ENCODE measurements around the gene COA5. TPM values are rescaled to one million over a fixed set of nuclear protein-coding genes. Genes with fewer than 3 reads are reported as not detected.
A peak's percentile ranks its signal among the peaks of the same experiment; 100 is the strongest.

COA5 gene
- total and polyA plus RNA-seq, 7 donors: 22.5 to 58.5 (median 33.2) TPM

DNA sequence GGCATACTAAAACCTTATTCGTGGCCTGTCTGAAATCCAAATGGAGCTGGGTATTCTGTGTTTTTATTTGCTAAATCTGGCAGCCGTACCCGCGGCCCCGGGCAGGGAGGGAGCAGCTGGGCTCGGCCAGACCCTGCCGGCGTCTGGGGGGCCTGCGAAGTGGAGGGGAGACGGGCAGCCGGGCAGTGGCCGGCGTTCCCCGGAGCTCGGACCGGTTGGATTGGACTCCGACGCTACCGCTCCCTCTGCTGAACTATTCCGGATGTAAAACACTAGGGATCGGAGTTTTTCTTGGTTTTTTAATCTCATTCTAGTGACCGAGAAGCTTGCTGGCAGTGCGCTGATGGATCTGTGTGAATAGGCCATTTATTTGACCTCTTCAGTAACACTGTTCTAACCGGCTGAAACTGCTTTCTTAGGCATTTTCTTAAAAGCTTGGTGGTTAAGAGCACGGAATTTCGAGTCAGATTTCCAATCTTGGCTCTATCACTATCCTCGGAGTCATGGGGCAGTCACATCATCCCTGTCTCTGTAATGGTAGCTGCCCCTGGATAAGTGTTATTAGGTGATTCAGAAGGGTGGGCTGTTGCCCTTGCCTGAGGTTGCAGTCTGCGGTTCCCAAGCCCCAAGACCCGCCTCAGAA, 771 bp upstream of the COA5 start:
- Histone ChIP-seq H3K27ac (peak overlapping the region; percentile 99), H3K27me3 (ENCODE audit: insufficient read depth in 3 of 3, low read length in 2 of 3) (no peaks in the 10 kb centered on the region), H3K4me3 (peak overlapping the region; percentile 98), H3K4me1 (peaks cover 49% of the 10 kb centered on the region), H3K36me3 (ENCODE audit: insufficient read depth in 1 of 2, low read depth in 1 of 2) (peaks cover 3 to 43% of the 10 kb centered on the region in 2 donors), H3K9me3 (no peaks in the 10 kb centered on the region)
- intact Hi-C loops (cut with DNase I): loop anchor here in 1 of 2 donors (10.0 kb wide), 1 partner anchor 194 kb away; no protein-coding TSS in a partner anchor
- DNase-seq (no peak), ATAC-seq (peak; percentile 23 to 53 (median 42))
- WGBS, 3 donors: 1 to 2% (median 1%) methylated on average over 29 of the region's 29 CpGs
- no peak for TF ChIP-seq CTCF (IDR thresholded peaks at IDR 0.05)

DNA sequence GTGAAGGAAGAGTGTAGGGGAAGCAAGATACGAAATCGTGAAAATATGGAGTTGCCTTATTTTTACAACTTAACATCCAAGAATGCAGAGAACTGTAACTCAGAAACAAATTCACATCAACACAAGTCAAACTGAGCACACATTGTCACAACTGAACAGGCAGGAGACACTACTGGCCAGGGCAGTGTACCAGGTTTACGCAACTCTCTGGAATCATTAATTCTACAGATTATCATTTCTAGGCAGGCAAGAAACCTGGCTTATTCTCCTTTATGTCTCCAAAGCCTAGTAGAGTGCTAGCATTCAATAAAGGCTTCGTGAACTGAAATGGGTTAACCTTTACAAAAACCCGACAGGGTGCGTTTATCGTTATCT, 584 bp downstream of the COA5 start:
- Histone ChIP-seq H3K9me3 (no peaks in the 10 kb centered on the region), H3K27me3 (ENCODE audit: insufficient read depth in 3 of 3, low read length in 2 of 3) (no peaks in the 10 kb centered on the region), H3K4me3 (peak overlapping the region; percentile 98), H3K36me3 (ENCODE audit: insufficient read depth in 1 of 2, low read depth in 1 of 2) (peaks cover 3 to 43% of the 10 kb centered on the region in 2 donors), H3K4me1 (peaks cover 49% of the 10 kb centered on the region), H3K27ac (peak overlapping the region; percentile 99)
- peak in 2 of 4 donors; percentile 37 to 50 for ATAC-seq
- intact Hi-C loops (cut with DNase I): loop anchor here in 1 of 2 donors (10.0 kb wide), 1 partner anchor 193 kb away; no protein-coding TSS in a partner anchor
- no peak for DNase-seq
- WGBS, 3 donors: 4 to 9% (median 5%) methylated on average over 7 of the region's 7 CpGs
- no peak for TF ChIP-seq CTCF (IDR thresholded peaks at IDR 0.05)

- TF ChIP-seq CTCF (IDR thresholded peaks at IDR 0.05): no peak
- H3K9me3 ChIP-seq: no peaks in the 10 kb centered on the region
- H3K36me3 ChIP-seq (ENCODE audit: insufficient read depth in 1 of 2, low read depth in 1 of 2): peaks cover 3 to 43% of the 10 kb centered on the region in 2 donors
- H3K4me1 ChIP-seq: peaks cover 49% of the 10 kb centered on the region
- DNase-seq: no peak
- no peak for ATAC-seq
- H3K27ac ChIP-seq: peak overlapping the region; percentile 99
- 61 to 70% (median 64%) methylated on average over 6 of the region's 6 CpGs for WGBS, 3 donors
- no peaks in the 10 kb centered on the region for H3K27me3 ChIP-seq (ENCODE audit: insufficient read depth in 3 of 3, low read length in 2 of 3)
- peak overlapping the region; percentile 98 for H3K4me3 ChIP-seq
- intact Hi-C loops (cut with DNase I): loop anchor here in 1 of 2 donors (10.0 kb wide), 1 partner anchor 192 kb away; no protein-coding TSS in a partner anchor
Observed at GRCh38 chr2:98607104-98607503, 1.2 kb downstream of the COA5 start.

DNA sequence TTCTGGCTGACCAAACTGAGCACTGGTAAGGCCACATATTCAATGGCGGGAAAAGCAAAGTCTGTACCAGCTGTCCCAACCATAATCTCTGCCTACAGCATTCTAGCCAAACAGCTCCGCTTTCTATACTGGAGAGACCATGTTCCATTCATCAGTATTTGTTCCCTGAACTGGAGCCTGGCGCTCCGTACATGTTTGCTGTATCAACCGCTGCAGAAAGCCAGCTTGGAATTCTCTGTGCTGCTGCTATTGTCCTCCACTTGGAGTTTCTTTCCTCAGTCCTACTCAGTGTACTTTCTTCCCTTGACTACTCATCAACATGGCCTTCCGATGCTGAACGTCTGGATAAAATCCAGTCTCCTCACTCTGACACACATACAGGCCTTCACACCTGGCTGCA, 1.9 kb downstream of the COA5 start:
- peak overlapping the region; percentile 98 for H3K4me3 ChIP-seq
- ATAC-seq (no peak), DNase-seq (no peak)
- H3K27ac ChIP-seq: no peak overlapping the region
- no peak for TF ChIP-seq CTCF (IDR thresholded peaks at IDR 0.05)
- no peaks in the 10 kb centered on the region for H3K27me3 ChIP-seq (ENCODE audit: insufficient read depth in 3 of 3, low read length in 2 of 3)
- WGBS, 3 donors: 72 to 77% (median 75%) methylated on average over 7 of the region's 7 CpGs
- intact Hi-C loops (cut with DNase I): loop anchor here in 1 of 2 donors (10.0 kb wide), 1 partner anchor 192 kb away; no protein-coding TSS in a partner anchor
- no peaks in the 10 kb centered on the region for H3K9me3 ChIP-seq
- peaks cover 6 to 43% of the 10 kb centered on the region in 2 donors for H3K36me3 ChIP-seq (ENCODE audit: insufficient read depth in 1 of 2, low read depth in 1 of 2)
- H3K4me1 ChIP-seq: peaks cover 47% of the 10 kb centered on the region

All from psoas muscle (tissue), 8 donors.